ENCODE measurements around the gene C10orf67.

- TF ChIP-seq POLR2A (IDR thresholded peaks at IDR 0.05): no peak
- no peak for TF ChIP-seq CTCF (IDR thresholded peaks at IDR 0.05)
- TF ChIP-seq POLR2AphosphoS5 (IDR thresholded peaks at IDR 0.05): no peak
Measured at GRCh38 chr10:23390809-23391208, 46.2 kb upstream of the C10orf67 start.

Measured in sigmoid colon (tissue), 4 donors.